ENCODE results near the gene PBX1. TPM values are rescaled to one million over a fixed set of nuclear protein-coding genes. Genes with fewer than 3 reads are reported as not detected.
A peak's percentile ranks its signal among the peaks of the same experiment; 100 is the strongest.
"Not testable (repeated sequence)": the region's sequence is repeated elsewhere in the genome, so short reads cannot be mapped to it uniquely, and the experiment has no call there.

The PBX1 gene
- polyA plus RNA-seq, 5 donors, result 88.6 to 130 (median 119) TPM

GRCh38 chr1:164588516-164589341 is 29.7 kb downstream of the PBX1 start:
- DNase-seq, result peak; percentile 91 to 92

- DNase-seq, result no peak
Measured at GRCh38 chr1:164589408-164589807, 30.4 kb downstream of the PBX1 start.

GRCh38 chr1:164589961-164590507 is 31.1 kb downstream of the PBX1 start:
- no peak for DNase-seq

- DNase-seq, result no peak
Measured at GRCh38 chr1:164590592-164590991, 31.6 kb downstream of the PBX1 start.

- no peak for DNase-seq
Measured at GRCh38 chr1:164591858-164592257, 32.9 kb downstream of the PBX1 start.

- DNase-seq, result no peak
Measured at GRCh38 chr1:164592634-164593033, 33.6 kb downstream of the PBX1 start.

GRCh38 chr1:164595212-164595611 is 36.2 kb downstream of the PBX1 start:
- DNase-seq, result no peak

GRCh38 chr1:164596172-164596571 is 37.2 kb downstream of the PBX1 start:
- no peak for DNase-seq

- DNase-seq, result no peak
Measured at GRCh38 chr1:164598719-164599118, 39.7 kb downstream of the PBX1 start.

- no peak for DNase-seq
Measured at GRCh38 chr1:164599272-164599671, 40.3 kb downstream of the PBX1 start.

- DNase-seq, result no peak
Measured at GRCh38 chr1:164601399-164602100, 42.6 kb downstream of the PBX1 start.

- peak in 1 of 2 donors; percentile 66 for DNase-seq
Measured at GRCh38 chr1:164602101-164602422, 43.1 kb downstream of the PBX1 start.

GRCh38 chr1:164602480-164603093 is 43.6 kb downstream of the PBX1 start:
- peak; percentile 64 to 66 for DNase-seq

GRCh38 chr1:164603805-164604204 is 44.8 kb downstream of the PBX1 start:
- not testable (repeated sequence) for DNase-seq

- no peak for DNase-seq
Measured at GRCh38 chr1:164604541-164604940, 45.6 kb downstream of the PBX1 start.

GRCh38 chr1:164605254-164606091 is 46.5 kb downstream of the PBX1 start:
- no peak for DNase-seq

- DNase-seq, result no peak
Measured at GRCh38 chr1:164607351-164607750, 48.4 kb downstream of the PBX1 start.

GRCh38 chr1:164608651-164609057 is 49.7 kb downstream of the PBX1 start:
- no peak for DNase-seq

GRCh38 chr1:164609089-164609488 is 50.1 kb downstream of the PBX1 start:
- DNase-seq, result no peak

- no peak for DNase-seq
Measured at GRCh38 chr1:164610538-164611222, 51.7 kb downstream of the PBX1 start.
